Gastrocnemius medialis (tissue), 4 donors: ENCODE measurements around the gene CNTNAP1.

Experiments used
- POLR2A ChIP-seq, 2 donors: fragments of 450-650 bp; IDR thresholded peaks; one replicate each; pipeline ENCODE4 v1.6.1; 2017; ENCODE audit warnings: antibody characterized with exemption in 2 of 2, mild to moderate bottlenecking in 2 of 2, moderate library complexity in 2 of 2
- TF ChIP-seq, protein P1 (sequence below), 5 experiments: fragments of 450-650 bp in 3 of 5; fragments of 200-600 bp in 2 of 5; sonication (generic) in 2 of 5; IDR thresholded peaks in 4 of 5; conservative IDR thresholded peaks in 1 of 5; 1 replicate in 4 of 5; 2 replicates in 1 of 5; pipeline ENCODE4 v1.5.1; 2016 to 2019; ENCODE audit warnings: antibody characterized with exemption in 5 of 5, mild to moderate bottlenecking in 3 of 5, moderate library complexity in 3 of 5

DNA sequence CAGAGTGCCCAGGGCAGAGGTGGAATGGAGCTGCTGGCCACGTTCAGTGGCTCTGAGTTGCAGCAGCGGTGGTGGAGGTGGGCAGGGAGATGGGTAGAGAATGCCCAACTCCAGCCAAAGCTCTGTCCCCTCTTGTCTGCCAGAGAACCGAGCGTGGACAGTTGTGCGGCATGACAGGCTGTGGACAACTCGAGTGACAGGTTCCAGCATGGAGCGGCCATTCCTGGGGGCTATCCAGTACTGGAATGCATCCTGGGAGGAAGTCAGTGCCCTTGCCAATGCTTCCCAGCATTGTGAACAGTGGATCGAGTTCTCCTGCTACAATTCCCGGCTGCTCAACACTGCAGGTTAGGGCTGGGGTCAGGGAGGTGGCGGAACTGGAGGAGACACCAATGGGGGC, 8.3 kb downstream of the CNTNAP1 start:
- TF ChIP-seq, protein P1, sequence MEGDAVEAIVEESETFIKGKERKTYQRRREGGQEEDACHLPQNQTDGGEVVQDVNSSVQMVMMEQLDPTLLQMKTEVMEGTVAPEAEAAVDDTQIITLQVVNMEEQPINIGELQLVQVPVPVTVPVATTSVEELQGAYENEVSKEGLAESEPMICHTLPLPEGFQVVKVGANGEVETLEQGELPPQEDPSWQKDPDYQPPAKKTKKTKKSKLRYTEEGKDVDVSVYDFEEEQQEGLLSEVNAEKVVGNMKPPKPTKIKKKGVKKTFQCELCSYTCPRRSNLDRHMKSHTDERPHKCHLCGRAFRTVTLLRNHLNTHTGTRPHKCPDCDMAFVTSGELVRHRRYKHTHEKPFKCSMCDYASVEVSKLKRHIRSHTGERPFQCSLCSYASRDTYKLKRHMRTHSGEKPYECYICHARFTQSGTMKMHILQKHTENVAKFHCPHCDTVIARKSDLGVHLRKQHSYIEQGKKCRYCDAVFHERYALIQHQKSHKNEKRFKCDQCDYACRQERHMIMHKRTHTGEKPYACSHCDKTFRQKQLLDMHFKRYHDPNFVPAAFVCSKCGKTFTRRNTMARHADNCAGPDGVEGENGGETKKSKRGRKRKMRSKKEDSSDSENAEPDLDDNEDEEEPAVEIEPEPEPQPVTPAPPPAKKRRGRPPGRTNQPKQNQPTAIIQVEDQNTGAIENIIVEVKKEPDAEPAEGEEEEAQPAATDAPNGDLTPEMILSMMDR (IDR thresholded peaks at IDR 0.05 in 4 of 5, conservative IDR thresholded peaks at IDR 0.05 in 1 of 5), result no peak
- no peak for TF ChIP-seq POLR2A (IDR thresholded peaks at IDR 0.05)
